KOPT-K1 (cell line): ENCODE measurements around the gene FAF2.
"Not testable (repeated sequence)": the region's sequence is repeated elsewhere in the genome, so short reads cannot be mapped to it uniquely, and the experiment has no call there.

Experiments used
- H3K27ac ChIP-seq: fragments of 200-600 bp; sonication (generic); 2 replicates; pipeline ENCODE4 v1.5.1; 2016; ENCODE audit warnings: antibody characterized with exemption, mild to moderate bottlenecking, low read depth, low read length; ENCODE audit not compliant: poor library complexity, severe bottlenecking
- H3K36me3 ChIP-seq: fragments of 200-600 bp; sonication (generic); 2 replicates; pipeline ENCODE4 v1.5.1; 2017; ENCODE audit warnings: antibody characterized with exemption, mild to moderate bottlenecking, low read length, moderate library complexity; ENCODE audit not compliant: insufficient read depth
- H3K9me3 ChIP-seq: fragments of 200-600 bp; sonication (generic); 2 replicates; pipeline ENCODE4 v1.5.1; 2017; ENCODE audit warnings: antibody characterized with exemption, low read length, mild to moderate bottlenecking; ENCODE audit not compliant: insufficient read depth, poor library complexity, severe bottlenecking

Gene FAF2

GRCh38 chr5:176466245-176466871, 18.2 kb downstream of the FAF2 start:
- Histone ChIP-seq H3K36me3 (peaks cover 46% of the 10 kb centered on the region), H3K9me3 (no peaks in the 10 kb centered on the region), H3K27ac (no peak overlapping the region)

GRCh38 chr5:176469296-176469695, 21.1 kb downstream of the FAF2 start:
- Histone ChIP-seq H3K27ac (no peak overlapping the region), H3K9me3 (no peaks in the 10 kb centered on the region), H3K36me3 (peaks cover 66% of the 10 kb centered on the region)

GRCh38 chr5:176470539-176470938, 22.4 kb downstream of the FAF2 start:
- Histone ChIP-seq H3K36me3 (peaks cover 67% of the 10 kb centered on the region), H3K9me3 (no peaks in the 10 kb centered on the region), H3K27ac (no peak overlapping the region)

- H3K9me3 ChIP-seq, result no peaks in the 10 kb centered on the region
- H3K27ac ChIP-seq, result no peak overlapping the region
- peaks cover 68% of the 10 kb centered on the region for H3K36me3 ChIP-seq
Measured at GRCh38 chr5:176471098-176471497, 22.9 kb downstream of the FAF2 start.

GRCh38 chr5:176473335-176474006, 25.3 kb downstream of the FAF2 start:
- H3K9me3 ChIP-seq, result no peaks in the 10 kb centered on the region
- H3K27ac ChIP-seq, result no peak overlapping the region
- H3K36me3 ChIP-seq, result peaks cover 50% of the 10 kb centered on the region

GRCh38 chr5:176474476-176474875, 26.3 kb downstream of the FAF2 start:
- Histone ChIP-seq H3K36me3 (peaks cover 55% of the 10 kb centered on the region), H3K9me3 (no peaks in the 10 kb centered on the region), H3K27ac (no peak overlapping the region)

- Histone ChIP-seq H3K27ac (no peak overlapping the region), H3K9me3 (no peaks in the 10 kb centered on the region), H3K36me3 (peaks cover 68% of the 10 kb centered on the region)
Measured at GRCh38 chr5:176481711-176482110, 33.5 kb downstream of the FAF2 start.

GRCh38 chr5:176485176-176485575, 37.0 kb downstream of the FAF2 start:
- no peak overlapping the region for H3K27ac ChIP-seq
- H3K36me3 ChIP-seq, result peaks cover 83% of the 10 kb centered on the region
- no peaks in the 10 kb centered on the region for H3K9me3 ChIP-seq

GRCh38 chr5:176486189-176486757, 38.1 kb downstream of the FAF2 start:
- no peak overlapping the region for H3K27ac ChIP-seq
- peaks cover 90% of the 10 kb centered on the region for H3K36me3 ChIP-seq
- no peaks in the 10 kb centered on the region for H3K9me3 ChIP-seq

- H3K36me3 ChIP-seq, result peaks cover 90% of the 10 kb centered on the region
- not testable (repeated sequence) for H3K27ac ChIP-seq, H3K9me3 ChIP-seq
Measured at GRCh38 chr5:176487160-176487559, 39.0 kb downstream of the FAF2 start.

- H3K27ac ChIP-seq, result no peak overlapping the region
- H3K9me3 ChIP-seq, result no peaks in the 10 kb centered on the region
- H3K36me3 ChIP-seq, result peaks cover 92% of the 10 kb centered on the region
Measured at GRCh38 chr5:176489077-176489476, 40.9 kb downstream of the FAF2 start.

- H3K9me3 ChIP-seq, result no peaks in the 10 kb centered on the region
- no peak overlapping the region for H3K27ac ChIP-seq
- H3K36me3 ChIP-seq, result peaks cover 98% of the 10 kb centered on the region
Measured at GRCh38 chr5:176490301-176490700, 42.1 kb downstream of the FAF2 start.

GRCh38 chr5:176491101-176491502, 42.9 kb downstream of the FAF2 start:
- Histone ChIP-seq H3K27ac (no peak overlapping the region), H3K36me3 (peaks cover 98% of the 10 kb centered on the region)

GRCh38 chr5:176491901-176492300, 43.7 kb downstream of the FAF2 start:
- peaks cover 98% of the 10 kb centered on the region for H3K36me3 ChIP-seq
- no peaks in the 10 kb centered on the region for H3K9me3 ChIP-seq
- no peak overlapping the region for H3K27ac ChIP-seq

More at GRCh38 chr5:176491101-176491502, 42.9 kb downstream of the FAF2 start:
- no peaks in the 10 kb centered on the region for H3K9me3 ChIP-seq

- peaks cover 98% of the 10 kb centered on the region for H3K36me3 ChIP-seq
- H3K9me3 ChIP-seq, result no peaks in the 10 kb centered on the region
- H3K27ac ChIP-seq, result no peak overlapping the region
Measured at GRCh38 chr5:176492431-176492830, 44.2 kb downstream of the FAF2 start.

GRCh38 chr5:176497852-176498251, 49.7 kb downstream of the FAF2 start:
- peaks cover 99% of the 10 kb centered on the region for H3K36me3 ChIP-seq
- no peak overlapping the region for H3K27ac ChIP-seq
- H3K9me3 ChIP-seq, result no peaks in the 10 kb centered on the region
